A549 treated with DMSO at 1 μM for 4 hours (cell line): Measurements from ENCODE around the gene PSMD1. TPM values are rescaled to one million over a fixed set of nuclear protein-coding genes. Genes with fewer than 3 reads are reported as not detected.

Source experiments
- total RNA-seq: library from RNA; stranded (reverse); fragments of 200-300 nt; extraction: Qiagen RNA extraction; gene quantifications from 5 replicates; pipeline ENCODE4 v1.2.3, GENCODE V29; 2022; ENCODE audit warnings: low read depth

The PSMD1 gene
- 109 to 124 TPM (median 118 TPM) in 5 replicates for total RNA-seq

GRCh38 chr2:231056453-231057416 lies at the start of gene PSMD1:
Gene PSMD1 (plus strand): TSS chr2:231056867. CDS start chr2:231057026, 159 bp downstream.

GRCh38 chr2:231037202-231037730 lies 19.4 kb upstream of the PSMD1 start, which contains the start of gene C2orf72:
Gene C2orf72 (plus strand): TSS chr2:231037523. CDS start chr2:231037566, 43 bp downstream.

GRCh38 chr2:231124838-231125568 lies 68.3 kb downstream of the PSMD1 start, which contains the start of gene HTR2B:
Gene HTR2B (minus strand): TSS chr2:231125042. CDS start chr2:231123764, 1,278 bp downstream.

GRCh38 chr2:231198291-231199173 lies 141.9 kb downstream of the PSMD1 start, which contains the start of gene ARMC9:
Gene ARMC9 (plus strand): TSS chr2:231198631. CDS start chr2:231206239, 7,608 bp downstream.

Other genes with a start within 250 kb of the PSMD1 start
- gene ITM2C, start 191.9 kb upstream of the PSMD1 start, total RNA-seq: 73.2 to 79.9 TPM (median 76.6 TPM) in 5 replicates
- gene GPR55, start 131.6 kb upstream of the PSMD1 start, total RNA-seq: 0.04 TPM in 1 of 5 replicates, not detected in the others
- not detected in 5 replicates for gene SPATA3, start 60.7 kb upstream of the PSMD1 start, total RNA-seq
- 4.6 to 8.6 TPM (median 6.5 TPM) in 5 replicates for gene C2orf72, start 19.3 kb upstream of the PSMD1 start, total RNA-seq
- gene HTR2B, start 68.2 kb downstream of the PSMD1 start, total RNA-seq: 0.07 to 0.22 TPM (median 0.09 TPM) in 5 replicates
- gene ARMC9, start 141.8 kb downstream of the PSMD1 start, total RNA-seq: 14.7 to 21.7 TPM (median 18.8 TPM) in 5 replicates